Measurements from ENCODE around the gene RSPH10B2.
"Not testable (repeated sequence)": the region's sequence is repeated elsewhere in the genome, so short reads cannot be mapped to it uniquely, and the experiment has no call there.

RSPH10B2 gene

DNA sequence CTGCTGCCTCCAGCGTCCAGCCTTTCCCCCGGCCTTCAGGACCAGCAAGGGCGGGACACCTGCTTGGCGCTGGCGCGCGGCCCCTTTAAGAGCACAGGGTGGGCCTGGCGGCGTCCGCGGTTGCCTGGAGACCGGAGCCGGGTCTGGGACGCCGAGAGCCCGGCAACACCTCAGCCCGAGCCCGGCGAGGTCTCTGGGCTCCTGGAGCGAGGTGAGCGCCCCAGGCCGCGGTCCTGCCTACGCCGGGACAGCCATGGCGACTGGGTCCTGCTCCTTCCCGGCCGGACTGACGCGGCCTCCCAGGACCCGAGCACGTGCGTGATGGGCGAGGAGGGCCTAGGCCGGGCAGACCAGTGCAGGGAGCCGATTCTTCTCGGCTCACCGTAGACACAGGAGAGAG is at the start of gene RSPH10B2:
Gene RSPH10B2, plus strand, starts transcription at position 140 of the 400 bp plus-strand sequence. CDS start 3,575 bp downstream, outside the sequence.
- not testable (repeated sequence) for DNase-seq

DNA sequence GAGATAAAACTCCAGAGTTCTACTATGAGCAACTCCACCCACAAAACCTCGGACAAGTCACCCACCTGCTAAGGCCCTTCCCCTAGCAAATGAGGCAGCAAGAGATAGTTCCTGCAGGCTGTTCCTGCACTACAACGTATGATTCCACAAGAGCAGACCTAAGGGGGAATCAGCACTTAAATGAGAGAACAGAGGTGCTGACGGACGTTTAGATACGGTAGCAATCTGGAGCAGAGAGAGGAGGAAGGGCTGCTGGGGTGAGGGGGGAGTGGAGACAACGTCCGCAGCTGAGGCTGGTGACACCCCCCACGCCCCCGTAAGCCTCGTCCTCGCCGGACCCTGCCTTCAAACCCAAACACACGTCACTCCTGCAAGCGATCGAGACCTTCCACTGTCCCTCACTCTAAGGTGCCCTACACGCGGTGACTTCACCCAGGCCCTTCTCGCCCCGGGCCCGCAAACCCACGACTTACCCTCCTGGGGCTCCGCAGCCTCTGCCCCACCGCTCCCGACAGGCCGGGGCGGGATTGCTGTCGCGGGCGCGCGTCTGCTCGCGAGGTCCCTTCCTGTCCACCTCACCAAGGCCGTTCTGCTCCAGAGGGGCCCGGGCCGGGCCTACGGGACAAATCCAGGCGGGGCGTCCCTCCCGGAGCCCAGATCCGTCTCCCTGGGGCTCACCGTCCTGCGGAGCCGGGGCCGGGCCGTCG is 47.8 kb upstream of the RSPH10B2 start:
- DNase-seq: peak; percentile 19

DNA sequence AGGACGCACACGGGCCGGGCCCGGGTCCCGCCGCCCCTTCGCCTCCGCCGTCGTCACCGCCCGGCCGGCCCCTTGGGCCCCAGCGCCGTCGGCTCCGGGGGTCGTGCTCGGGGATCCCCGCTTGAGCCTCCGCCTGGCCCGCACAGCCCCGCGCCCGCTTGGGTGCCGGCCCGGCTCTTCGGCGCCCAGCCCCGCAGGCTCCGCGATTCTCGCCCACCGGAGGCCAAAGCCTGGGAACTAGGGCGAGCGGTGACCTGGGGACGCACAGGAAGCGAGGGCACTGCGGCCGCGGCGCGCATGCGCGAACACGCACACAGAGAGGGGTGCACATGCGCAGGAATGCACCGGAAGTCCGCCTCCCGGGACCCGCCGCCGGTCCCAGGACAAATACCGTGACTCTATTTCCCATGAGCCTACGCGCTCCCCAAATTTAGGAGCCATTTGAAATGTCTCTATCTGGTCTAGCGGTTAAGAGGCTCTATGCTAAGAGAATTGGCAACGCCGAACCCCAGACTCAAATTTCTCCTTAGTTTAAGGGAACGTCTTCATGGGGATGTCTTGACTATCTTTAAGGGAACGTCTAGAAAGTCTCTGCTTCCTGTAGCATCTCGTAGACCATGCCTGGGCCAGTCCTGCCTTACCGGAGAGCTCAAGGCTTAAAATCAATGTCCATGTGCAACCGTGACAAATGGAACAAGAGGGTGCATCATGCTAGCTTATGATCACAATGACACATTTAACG is 47.1 kb upstream of the RSPH10B2 start, which contains the start of gene ZNF12:
Gene ZNF12, minus strand, starts transcription at position 282 of the 742 bp plus-strand sequence. CDS start 1,774 bp downstream, outside the sequence.
- DNase-seq: peak; percentile 97

DNA sequence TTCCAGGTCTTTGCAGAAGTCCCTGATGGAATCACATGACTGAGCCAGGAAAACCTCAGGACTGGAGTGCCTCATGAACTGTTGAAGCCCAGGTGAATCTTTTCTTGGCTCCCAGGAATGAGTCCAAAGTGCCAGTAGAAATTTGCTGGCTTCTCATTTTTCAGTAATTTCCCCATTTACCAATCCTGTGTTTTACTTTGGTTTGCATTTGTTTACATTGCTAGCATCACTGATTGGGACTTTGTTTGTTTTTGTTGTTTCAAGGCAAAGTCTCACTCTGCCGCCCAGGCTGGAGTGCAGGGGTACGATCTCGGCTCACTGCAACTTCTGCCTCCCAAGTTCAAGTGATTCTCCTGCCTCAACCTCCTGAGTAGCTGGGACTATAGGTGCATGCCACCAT is 45.6 kb upstream of the RSPH10B2 start:
- no peak for DNase-seq

DNA sequence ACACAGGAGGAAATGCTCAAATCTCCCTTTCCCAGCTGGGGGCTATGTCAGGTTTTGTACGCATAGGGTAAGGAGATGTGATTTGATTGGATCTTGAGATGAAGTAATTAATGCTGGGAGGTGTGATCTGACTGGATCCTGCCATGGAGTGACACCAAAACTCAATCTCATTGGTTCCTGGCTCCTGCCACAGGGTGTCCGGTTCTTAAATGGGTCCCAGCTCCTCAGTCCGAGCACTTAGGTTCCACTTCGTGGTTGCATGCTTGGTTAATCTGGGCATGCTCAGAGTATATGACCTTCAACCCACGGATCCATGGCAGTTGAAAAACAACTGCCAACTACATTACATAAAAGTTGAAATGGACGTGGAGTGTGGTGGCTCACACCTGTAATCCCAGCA is 44.1 kb upstream of the RSPH10B2 start:
- DNase-seq: peak; percentile 10

DNA sequence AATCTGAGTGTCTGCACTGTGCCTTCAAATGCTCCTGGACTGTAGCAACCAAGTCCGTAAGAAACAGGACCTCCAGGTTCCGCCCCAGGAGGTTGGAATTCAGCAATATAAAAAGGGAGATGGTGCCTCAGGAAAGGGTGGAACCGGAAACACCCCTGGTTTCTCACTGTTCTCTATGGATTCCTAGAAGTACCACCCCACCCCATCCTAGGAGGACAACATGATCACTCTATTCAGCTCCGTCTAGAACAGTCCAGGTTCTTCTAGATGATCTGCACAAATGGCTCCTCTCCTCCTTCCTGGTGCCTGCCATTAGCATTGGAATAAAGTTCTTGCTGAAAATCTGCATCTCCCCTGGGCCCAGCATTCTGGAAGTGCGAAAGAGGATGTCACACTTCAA is 39.5 kb upstream of the RSPH10B2 start:
- DNase-seq: no peak

DNA sequence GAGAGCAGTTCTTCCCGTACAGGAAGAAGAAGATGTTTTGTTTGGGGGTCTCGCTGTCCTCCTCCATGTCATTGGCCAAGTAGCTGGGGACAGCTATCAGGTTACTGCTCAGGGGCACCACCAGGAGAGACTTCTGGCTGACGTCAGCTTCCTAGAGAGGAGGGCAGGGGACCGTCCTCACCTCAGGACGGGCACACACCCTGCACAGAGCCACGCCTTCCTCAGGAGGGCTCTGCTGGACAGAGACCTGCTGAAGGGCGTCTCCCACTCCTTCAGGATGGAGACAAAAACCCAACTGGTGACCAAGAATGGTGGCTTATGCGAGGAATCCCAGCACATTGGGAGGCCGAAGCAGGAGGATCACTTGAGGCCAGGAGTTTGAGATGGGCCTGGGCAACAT is 38.0 kb upstream of the RSPH10B2 start:
- not testable (repeated sequence) for DNase-seq

DNA sequence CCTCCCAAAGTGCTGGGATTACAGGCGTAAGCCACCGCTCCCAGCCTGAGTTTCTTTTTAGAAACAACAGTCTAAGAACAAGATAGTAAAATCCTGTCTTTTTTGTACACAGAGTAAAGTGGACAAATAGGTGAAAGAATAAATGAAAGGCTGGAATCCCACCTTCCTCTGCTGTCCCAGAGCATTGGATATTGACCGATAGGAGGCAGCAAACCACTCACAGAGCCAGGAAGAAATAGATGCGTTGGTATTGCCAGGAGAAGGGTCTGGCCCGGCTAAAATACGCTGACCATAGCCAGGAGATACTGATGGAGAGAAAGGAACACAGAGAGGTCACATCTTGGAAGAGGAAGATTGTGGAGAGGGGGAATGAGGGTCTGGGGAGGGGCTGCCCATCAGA is 35.8 kb upstream of the RSPH10B2 start:
- no peak for DNase-seq

DNA sequence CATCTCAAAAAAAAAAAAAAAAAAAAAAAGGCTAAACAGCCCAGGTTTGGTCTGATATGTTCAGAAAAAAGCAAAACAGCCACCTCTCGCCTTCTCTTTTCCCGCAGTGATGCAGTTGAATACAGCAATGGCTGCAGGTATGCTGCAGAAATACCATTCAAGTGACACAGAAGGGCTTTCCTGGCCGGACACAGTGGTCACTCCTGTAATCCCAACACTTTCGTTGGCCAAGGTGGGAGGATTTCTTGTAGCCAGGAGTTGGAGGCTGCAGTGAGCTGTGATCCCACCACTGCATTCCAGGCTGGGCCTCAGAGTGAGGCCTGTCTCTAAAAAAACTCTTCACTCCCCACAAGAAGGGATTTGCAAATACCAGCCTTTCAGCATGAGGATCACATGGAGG is 29.6 kb upstream of the RSPH10B2 start:
- DNase-seq: not testable (repeated sequence)

DNA sequence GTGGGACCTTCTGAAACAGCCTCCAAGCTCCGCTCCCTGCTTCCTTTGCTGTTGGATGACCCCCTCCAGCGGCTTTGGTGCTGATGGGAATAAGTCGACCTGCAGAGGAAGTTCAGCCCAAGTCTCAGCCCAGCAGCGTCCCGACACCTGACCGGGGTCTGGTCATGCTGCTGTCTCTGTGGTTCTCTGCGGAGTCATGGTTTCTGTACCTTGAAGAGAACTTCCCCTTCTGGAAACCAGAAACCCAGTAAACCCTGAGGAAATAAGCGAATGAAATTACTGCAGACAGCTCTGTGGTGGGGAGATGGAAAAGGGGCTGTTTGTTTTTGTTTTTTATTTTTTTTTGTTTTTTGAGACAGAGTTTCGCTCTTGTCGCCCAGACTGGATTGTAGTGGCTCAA is 28.9 kb upstream of the RSPH10B2 start:
- no peak for DNase-seq

DNA sequence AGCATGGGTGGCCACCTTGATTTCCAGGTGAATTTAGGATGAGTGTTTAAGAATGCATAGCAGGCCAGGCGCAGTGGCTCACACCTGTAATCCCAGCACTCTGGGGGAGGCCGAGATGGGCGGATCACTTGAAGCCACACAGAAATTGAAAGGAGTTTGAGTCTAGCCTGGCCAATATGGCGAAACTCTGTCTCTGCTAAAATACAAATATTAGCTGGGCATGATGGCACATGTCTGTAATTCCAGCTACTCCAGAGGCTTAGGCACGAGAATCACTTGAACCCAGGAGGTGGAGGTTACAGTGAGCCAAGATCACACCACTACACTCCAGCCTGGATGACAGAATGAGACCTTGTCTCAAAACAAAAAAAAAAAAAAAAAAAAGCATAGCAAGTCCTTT is 27.6 kb upstream of the RSPH10B2 start:
- DNase-seq: not testable (repeated sequence)

DNA sequence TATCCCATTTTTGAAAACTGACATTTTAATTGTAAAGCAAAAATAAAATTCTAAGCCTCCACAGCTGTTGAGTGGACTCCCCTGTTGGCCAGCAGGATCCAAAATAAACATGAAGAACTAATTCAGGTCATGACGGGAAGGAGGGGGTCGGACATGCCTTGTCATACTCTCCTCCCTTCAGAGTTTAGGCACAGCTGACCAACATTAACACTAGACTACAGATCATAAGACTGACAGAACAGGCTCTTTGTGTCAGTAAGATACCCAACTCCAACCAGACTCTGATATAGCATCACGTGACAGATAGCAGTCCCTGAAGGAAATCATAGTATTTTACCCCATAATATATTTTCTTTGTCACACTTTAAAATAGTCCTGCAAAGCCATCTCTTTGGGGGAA is 26.2 kb upstream of the RSPH10B2 start:
- no peak for DNase-seq

DNA sequence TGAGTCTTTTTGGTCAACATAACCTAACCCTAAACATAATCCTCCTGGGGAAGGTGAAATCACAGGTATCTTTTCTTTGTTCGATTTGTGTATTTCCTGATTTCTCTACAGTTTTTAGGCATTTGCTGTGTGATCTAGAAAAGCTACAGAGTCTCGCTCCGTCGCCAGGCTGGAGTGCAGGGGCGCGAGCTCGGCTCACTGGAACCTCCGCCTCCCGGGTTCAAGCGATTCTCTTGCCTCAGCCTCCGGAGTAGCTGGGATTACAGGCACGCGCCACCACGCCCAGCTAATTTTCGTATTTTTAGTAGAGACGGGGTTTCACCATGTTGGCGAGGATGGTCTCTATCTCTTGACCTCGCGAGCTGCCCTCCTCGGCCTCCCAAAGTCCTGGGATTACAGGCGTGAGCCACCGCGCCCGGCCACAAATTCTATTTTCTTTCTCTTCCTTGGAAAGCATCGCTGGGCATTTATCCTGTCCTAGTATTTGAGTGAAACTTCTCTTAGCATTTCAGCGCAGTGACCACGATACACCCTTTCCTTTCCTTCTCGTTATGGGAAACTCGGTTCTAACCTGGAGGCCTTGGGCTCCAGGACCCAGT is 24.9 kb upstream of the RSPH10B2 start:
- not testable (repeated sequence) for DNase-seq

DNA sequence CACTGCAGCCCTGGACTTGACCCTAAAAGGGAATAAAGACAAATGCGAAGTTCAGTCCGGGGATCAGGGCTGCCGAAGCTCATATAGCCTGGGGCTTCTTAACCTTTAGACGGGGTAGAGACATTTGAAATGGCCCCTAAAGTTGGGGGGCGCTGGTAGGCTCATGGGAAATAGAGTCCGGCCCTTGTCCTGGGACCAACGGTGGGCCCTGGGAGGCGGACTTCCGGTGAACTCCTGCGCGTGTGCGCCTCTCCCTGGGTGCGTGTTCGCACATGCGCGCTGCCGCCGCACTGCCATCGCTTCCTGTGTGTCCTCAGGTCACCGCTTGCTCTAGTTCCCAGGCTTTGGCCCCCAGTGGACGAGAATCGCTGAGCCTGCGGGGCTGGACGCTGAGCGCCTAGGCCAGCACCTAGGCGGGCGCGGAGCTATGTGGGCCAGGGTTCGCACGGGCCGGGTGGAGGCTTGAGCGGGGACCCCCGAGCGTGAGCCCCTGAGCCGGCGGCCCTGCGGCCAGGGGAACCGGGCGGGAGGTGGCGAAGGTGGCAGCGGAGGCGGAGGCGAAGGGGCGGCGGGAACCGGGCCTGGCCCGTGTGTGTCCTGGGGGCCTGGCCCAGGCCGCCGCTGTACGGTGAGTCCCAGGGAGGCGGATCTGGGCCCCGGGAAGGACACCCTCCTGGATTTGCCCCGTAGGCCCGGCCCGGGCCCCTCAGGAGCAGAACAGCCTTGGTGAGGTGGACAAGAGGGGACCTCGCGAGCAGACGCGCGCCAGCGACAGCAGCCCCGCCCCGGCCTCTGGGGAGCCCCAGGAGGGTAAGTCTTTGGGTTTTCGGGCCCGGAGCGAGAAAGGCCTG is 24.2 kb upstream of the RSPH10B2 start:
- DNase-seq: peak; percentile 85

DNA sequence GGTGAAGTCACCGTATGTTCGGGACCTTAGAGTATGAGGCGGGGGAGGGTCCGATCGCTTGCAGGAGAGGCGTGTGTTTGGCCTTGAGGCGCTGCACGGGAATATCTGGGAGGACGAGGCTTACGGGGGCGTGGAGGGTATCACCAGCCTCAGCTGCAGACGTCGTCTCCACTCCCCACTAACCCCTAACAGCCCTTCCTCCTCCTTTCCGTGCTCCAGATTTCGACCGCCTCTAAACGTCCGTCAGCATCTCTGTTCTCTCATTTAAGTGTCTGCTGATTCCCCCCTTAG is 23.6 kb upstream of the RSPH10B2 start:
- DNase-seq: no peak

DNA sequence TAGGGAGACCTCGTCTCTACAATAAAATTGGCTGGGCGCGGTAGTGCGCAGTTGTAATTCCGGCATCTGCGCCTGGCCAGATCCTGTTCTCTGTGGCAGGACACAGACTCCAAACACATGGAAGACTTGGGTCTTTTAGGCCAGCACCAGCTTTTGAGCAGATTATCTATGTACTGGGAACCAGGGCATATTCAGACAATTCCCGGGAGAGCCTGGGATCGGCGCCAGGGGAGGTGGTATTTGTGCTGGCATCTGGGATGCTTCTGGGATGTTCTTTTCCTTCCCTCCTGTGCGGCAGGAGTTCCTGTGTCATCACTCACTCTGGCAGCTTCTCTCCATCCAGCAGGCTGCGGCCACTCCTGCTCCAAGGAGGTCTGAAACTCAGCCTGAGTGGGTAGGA is 15.5 kb upstream of the RSPH10B2 start:
- not testable (repeated sequence) for DNase-seq

DNA sequence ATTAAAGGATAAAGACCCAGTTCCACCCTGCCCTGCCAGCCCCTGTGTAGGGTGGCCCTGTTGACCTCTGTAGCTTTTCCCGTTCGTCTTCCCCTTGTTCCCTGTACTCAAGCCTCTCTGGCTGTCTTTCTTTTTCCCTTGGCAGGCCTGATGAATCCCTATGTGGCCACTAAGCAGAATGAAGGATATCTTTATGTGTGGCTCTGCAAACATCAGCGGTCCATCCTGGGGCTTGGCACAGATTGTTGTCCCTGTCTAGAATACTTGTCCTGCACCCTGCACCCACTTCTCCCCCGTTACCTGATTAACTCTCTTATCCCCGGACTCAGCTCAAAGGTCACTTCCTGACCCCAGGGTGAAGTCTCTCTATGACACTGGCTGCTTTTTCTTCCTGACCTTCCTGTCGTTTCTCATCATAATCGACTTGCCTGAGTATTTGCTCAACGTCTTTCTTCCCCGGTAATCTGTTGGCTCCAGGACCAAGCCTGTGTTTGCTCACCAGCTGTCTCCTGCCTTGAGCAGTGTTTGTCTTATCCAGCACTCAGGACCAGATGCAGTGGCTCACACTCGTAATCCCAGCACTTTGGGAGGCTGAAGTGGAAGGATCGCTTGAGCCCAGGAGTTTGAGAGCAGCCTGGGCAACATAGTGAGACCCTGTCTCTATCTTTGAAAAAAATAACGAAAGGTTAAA is 9.3 kb upstream of the RSPH10B2 start:
- not testable (repeated sequence) for DNase-seq

DNA sequence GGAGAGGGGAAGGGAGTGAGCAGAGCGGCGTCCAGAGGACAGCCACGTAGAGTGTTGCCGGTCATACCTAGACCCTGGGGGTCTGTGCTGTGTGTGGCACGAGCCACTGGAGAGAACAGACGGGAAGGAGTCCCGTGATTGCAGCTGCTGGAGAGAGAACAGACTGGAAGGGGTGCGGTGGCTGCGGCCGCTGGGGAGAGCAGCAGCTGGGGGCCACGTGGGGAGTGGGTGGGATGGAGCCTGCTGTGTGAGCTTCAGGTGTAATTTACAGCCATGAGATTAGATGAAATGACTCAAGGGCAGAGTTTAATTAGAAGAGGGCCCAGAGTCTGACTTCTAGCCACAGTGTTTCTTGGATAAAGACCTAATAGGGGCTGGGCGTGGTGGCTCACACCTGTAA is 4.6 kb upstream of the RSPH10B2 start:
- not testable (repeated sequence) for DNase-seq

DNA sequence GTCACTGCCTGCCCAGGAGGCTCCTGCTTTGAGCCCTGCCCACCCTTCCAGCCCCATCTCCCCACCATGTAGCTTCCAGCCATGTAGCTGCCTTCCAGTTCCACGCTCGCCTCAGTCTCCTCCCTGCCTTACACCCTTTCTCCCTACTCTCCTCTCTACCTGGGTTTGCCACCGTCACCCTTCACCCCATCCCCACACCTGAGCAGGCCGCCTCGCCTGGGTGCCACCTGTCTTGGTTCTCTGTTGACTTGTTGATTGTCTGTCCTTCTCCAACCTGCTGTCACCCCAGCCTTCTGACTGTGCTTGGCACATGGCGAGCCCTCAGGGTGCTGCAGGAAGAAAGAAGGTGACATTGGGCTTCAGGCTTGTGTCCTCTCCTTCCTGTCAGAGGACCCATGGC is 3.7 kb upstream of the RSPH10B2 start:
- not testable (repeated sequence) for DNase-seq

DNA sequence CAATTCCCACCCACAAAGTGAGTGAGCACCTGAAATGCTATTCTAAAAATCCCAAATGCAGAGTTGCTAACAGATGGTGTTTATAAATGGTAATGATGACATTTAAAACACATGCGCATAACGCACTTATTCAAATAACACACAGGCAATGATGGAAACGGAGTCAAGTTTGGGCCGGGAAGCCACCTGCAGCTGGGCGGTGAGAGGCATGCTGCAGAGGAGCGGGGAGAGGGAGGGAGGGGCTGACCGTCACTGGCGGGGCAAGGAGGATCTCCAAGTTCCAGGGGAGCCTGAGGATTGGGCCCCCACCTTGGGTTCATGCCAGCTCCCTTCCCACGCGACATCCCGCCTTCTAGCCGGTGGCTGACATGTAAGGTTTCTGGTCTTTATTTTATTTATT is 7.3 kb downstream of the RSPH10B2 start:
- not testable (repeated sequence) for DNase-seq

DNA sequence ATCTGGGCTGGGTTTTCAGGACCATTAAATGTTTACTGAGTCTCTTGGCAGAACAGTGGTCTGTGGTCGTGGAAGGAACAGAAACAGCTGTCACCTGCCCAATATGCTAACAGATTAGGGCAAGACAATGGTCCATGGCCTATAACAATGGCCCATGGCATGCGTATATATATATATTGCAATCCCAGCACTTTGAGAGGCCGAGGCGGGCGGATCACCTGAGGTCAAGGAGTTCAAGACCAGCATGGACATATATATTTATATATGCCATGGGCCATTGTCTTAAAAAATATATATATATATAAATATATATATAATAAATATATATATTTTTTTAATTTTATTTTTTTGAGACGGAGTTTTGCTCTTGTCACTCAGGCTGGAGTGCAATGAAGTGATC is 27.7 kb downstream of the RSPH10B2 start:
- not testable (repeated sequence) for DNase-seq

DNA sequence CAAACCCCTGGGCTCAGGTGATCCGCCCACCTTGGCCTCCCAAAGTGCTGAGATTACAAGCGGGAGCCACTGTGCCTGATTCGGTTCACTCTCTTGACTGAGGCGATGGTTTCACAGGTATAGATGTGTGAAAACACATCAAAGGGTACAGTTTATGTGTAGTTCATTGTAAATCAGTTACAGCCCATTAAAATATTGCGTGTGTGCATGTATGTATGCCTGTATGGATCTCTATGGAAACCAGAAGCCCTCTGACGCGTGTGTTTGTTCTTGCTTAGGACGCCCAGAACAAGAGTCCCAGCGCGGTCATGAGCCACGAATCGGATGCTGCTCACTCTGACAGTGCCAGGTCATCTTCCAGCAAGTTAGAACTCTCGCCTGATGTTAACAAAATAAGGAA is 35.5 kb downstream of the RSPH10B2 start:
- DNase-seq: not testable (repeated sequence)

Data from stimulated activated CD4-positive, alpha-beta T cell treated with anti-CD3 and anti-CD28 coated beads, Interleukin-4, amount 100 ng/mL, for 1 hour (primary cell).